HG03135 (cell line): ENCODE results near the gene CGB1.
"Not testable (repeated sequence)": the region's sequence is repeated elsewhere in the genome, so short reads cannot be mapped to it uniquely, and the experiment has no call there.

Source experiments
- ATAC-seq: cut with Tn5 transposase; IDR thresholded peaks from one replicate; pipeline ENCODE4 v1.9.1; 2021; ENCODE audit warnings: mild to moderate bottlenecking, moderate library complexity; ENCODE audit not compliant: unreplicated experiment

CGB1 gene

DNA sequence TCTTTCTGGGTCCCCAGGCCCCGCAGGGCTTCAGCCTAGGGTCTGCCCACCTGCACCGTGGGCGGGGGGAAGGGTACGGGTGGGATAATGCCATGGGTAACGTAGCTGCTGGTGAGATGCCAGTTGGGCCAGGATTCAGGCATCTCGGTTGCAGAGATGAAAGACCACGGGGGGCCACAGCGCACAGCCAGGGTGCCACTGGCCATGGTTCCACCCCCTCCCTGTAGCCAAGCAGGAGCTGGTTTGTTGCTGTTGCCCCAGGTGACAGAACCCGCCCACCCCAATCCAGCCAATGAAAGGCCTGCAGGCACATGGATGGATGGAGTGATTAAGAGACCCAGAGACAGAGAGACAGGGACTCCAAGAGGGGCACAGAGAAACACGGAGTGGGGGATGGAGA is 21.9 kb upstream of the CGB1 start:
- no peak for ATAC-seq

DNA sequence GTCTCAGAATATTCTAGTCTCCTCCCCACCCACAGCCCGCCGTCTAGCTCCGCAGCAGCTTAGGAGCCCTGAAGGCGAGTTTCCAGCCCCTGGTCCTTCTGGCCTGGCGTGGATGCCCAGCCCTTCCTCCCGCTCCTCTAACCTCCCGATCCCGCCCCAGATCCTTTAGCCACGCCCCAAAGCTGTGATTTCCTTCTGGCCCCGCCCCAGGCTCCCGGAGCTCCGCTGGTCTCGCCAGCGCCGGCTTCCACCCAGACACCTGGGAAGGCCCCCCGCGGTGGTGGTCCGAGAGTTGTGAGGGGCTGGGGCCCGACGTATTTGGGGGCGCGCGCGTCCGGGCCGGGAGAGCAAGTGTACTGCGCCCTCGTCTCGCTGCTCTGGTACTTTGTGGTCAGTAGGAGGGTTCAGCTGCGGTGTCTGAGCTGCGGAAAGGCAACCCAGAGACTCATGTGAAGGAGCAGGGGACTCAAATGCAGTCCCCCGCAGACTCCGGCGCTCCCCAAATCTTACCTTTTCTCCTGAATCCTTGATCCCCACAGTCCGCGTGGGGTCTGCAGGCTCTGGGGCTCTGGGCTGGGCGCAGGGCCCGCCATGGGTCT is 21.0 kb upstream of the CGB1 start, which contains the start of gene CGB7:
TSS of gene CGB7 (minus strand) at position 114 of the 599 bp plus-strand sequence. CDS start 2,374 bp downstream, outside the sequence.
- ATAC-seq: no peak

DNA sequence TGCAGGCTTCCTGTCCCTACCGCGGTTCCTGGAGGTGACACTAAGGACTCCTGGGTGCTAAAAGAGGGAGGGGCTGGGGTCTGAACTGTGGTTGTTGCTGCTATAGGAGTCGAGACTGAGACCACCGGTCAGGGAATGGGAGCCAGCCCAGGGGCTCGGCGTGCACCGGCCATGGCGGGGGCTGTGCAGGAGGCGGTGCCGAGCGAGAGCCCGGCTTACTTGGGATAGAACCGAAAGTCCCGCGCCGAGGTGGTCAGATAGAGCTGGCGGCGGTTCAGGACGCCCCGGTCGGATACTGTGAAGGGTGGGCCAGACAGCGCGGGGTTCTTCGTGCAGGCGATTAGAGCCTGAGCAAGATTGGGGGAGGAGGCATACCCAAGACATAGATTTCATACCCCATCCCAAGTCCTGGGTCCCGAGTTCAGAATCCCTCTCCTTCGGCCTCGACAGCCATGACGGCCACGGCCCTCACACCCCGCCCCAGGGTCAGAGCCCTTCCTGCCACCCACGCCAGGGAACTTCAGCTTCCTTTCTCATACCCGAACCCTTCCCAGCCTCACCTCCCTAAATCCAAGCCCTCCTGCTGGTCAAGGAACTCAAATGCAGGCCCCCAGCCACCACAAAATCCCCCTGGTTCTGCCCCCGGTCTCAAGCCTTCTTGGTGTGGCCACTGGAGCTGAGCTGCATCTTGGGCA is 20.4 kb upstream of the CGB1 start:
- not testable (repeated sequence) for ATAC-seq

DNA sequence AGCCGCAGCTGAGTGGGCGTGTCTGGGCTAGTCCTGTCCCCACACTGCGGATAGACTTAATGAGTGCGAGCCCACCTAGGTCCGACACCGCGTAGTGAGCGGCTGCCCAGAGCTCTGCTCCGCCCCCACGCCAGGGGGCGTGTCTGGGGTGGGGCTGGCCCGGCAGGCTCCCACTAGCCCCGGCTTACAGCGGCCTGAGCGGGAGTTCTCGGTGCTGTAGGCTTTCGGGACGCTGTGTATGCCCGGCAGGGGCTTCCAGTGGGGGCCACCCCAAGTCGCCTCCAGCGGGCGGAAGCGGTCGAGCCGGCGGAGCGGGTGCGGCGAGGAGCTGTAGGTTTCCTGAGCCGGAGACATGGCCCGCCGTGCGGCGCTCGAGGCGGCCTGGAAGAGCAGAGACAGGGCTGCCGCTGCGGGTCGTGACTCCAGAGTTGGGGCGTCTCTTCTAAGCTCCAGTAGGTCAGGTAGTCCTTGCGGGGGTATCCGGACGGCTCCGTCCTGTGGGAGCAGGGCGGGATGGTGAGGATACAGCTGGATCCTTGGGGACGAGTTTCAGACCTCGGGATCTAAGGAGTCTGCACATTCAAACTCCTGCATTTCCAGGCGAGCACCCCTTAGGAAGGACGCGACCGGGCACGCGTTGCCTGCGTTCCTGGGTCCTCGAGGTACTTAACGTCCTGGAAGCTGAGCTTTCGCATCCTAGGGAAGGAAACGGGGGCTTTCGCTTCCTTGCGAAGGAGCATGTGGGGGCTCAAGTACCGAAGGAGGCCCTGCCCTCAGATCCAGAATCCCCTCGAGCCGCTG is 19.6 kb upstream of the CGB1 start:
- no peak for ATAC-seq

DNA sequence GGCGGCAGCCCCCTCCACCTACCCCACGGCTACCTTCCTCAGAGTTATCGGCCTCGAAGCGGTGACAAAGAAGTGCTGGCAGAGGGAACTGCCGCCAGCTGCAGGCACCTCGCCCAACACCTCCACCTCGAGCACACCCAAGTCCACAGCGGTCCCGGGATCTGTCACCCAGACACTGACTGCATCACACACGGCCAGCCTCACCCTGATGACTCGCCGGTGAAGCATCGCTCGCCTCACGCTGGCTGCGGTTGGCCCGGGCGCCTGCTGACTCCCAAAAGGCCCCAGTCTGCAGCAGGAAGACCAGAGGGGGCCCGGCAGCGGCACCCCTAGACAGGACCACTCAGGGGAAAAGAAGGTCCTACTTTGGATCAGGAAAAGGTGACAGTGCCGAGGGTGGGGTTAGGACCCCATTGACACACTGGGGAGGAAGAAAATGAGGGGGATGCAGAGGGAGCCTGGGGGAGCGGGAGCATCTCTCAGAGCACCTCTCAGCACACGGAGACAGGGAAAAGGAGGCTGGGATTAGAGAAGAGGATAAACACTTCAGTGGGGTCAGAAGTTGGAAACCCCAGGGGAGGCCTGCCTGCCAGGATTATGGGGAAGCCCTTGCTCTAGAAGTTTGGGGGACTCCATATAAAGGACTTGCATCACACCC is 13.8 kb upstream of the CGB1 start:
- ATAC-seq: not testable (repeated sequence)

DNA sequence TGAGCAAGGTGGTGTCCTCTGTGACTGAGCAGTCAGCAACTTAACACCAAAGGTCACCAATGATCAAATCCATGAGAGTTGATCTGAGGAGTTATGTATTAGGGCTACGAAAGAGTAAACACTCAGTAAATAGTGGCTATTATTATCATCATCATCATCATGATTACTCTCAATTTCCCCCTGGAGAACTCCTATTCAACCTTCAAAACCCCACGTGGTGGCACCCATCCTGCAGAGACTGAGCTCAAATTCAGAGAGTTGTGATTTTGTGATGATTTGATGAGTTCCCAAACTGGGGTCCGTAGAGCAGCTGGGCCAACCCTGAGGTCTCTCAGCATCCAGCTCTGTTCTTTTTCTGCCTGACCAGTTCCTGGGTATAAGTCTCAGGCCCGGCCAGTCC is 13.1 kb upstream of the CGB1 start:
- ATAC-seq: not testable (repeated sequence)

DNA sequence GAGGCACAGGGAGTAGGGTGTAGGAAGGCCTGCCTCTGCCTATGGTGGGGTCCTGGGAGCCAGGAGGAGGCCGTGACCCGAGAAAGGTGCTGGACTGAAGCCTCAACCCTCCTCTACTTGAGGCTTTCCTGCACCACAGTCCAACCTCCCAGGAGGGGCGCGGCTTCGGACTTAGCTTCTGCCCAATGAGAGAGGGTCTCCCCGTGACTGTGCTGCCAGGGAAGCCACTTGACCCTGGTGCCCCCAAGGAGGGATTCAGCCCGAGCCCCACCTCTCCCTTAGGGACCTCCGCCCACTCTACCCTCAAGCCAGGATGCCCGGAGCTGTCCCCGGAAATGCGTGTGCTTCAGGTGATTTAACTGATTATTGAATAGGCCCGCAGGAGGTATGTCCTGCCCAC is 12.3 kb upstream of the CGB1 start, which contains the start of gene CGB8:
TSS of gene CGB8 (minus strand) at position 101 of the 400 bp plus-strand sequence. CDS start 372 bp downstream, outside the sequence.
- not testable (repeated sequence) for ATAC-seq

DNA sequence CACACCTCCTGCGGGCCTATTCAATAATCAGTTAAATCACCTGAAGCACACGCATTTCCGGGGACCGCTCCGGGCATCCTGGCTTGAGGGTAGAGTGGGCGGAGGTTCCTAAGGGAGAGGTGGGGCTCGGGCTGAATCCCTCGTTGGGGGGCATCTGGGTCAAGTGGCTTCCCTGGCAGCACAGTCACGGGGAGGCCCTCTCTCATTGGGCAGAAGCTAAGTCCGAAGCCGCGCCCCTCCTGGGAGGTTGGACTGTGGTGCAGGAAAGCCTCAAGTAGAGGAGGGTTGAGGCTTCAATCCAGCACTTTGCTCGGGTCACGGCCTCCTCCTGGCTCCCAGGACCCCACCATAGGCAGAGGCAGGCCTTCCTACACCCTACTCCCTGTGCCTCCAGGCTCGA is 6.9 kb upstream of the CGB1 start, which contains the start of gene CGB5:
TSS of gene CGB5 (plus strand) at position 301 of the 400 bp plus-strand sequence. CDS start 362 bp downstream, outside the sequence.
- not testable (repeated sequence) for ATAC-seq

DNA sequence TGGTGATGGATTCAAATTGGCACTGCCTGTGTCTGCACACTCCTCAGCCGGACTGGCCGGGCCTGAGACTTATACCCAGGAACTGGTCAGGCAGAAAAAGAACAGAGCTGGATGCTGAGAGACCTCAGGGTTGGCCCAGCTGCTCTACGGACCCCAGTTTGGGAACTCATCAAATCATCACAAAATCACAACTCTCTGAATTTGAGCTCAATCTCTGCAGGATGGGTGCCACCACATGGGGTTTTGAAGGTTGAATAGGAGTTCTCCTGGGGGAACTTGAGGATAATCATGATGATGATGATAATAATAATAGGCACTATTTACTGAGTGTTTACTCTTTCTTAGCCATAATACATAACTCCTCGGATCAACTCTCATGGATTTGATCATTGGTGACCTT is 6.0 kb upstream of the CGB1 start:
- ATAC-seq: not testable (repeated sequence)

DNA sequence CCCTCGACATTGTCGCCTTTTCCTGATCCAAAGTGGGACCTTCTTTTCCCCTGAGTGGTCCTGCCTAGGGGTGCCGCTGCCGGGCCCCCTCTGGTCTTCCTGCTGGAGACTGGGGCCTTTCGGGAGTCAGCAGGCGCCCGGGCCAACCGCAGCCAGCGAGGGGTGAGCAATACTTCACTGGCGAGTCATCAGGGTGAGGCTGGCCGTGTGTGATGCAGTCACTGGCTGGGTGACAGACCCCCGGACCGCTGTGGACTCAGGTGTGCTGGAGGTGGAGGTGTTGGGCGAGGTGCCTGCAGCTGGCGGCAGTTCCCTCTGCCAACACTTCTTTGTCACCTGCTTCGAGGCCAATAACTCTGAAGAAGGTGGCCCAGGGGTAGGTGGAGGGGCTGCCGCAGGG is 5.5 kb upstream of the CGB1 start:
- no peak for ATAC-seq

DNA sequence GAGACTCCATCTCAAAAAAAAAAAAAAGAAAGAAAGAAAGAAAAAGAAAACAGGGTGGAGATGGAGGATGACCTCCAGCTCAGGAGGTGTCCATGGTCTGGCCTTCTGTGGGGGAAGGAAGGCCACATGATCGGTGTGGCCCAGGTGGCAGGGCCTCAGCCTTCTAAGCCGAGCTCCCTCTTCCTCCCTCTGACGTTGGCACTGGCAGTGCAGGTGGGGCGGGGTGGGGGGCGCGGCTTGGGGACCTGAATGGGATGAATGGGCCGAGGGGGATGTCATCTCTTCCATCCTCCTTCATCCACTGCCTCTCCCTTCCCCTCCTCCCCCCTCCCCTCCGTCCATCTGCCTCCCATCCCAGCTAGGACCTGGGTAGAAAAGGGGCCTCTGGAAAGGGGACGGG is 3.0 kb upstream of the CGB1 start:
- not testable (repeated sequence) for ATAC-seq

DNA sequence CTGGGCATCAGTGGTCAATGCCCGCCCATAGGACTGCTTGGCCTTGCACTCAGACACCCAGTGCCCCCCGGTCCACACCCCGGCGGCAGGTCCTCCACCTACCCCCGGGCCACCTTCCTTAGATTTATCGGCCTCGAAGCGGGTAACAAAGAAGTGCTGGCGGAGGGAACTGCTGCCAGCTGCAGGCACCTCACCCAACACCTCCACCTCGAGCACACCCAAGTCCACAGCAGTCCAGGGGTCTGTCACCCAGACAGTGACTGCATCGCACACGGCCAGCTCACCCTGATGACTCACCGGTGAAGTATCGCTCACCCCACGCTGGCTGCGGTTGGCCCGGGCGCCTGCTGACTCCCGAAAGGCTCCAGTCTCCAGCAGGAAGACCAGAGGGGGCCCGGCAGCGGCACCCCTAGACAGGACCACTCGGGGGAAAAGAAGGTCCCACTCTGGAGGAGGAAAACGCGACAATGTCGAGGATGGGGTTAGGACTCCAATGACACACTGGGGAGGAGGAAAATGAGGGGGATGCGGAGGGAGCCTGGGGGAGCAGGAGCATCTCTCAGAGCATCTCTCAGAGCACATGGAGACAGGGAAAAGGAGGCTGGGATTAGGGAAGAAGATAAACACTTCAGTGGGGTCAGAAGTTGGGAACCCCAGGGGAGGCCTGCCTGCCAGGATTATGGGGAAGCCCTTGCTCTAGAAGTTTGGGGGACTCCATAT is 2.0 kb upstream of the CGB1 start:
- ATAC-seq: not testable (repeated sequence)

DNA sequence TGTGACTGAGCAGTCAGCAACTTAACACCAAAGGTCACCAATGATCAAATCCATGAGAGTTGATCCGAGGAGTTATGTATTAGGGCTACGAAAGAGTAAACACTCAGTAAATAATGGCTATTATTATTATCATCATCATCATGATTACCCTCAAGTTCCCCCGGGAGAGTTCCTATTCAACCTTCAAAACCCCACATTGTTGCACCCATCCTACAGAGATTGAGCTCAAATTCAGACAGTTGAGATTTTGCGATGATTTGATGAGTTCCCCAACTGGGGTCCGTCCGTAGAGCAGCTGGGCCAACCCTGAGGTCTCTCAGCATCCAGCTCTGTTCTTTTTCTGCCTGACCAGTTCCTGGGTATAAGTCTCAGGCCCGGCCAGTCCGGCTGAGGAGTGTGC is 1.4 kb upstream of the CGB1 start:
- not testable (repeated sequence) for ATAC-seq

DNA sequence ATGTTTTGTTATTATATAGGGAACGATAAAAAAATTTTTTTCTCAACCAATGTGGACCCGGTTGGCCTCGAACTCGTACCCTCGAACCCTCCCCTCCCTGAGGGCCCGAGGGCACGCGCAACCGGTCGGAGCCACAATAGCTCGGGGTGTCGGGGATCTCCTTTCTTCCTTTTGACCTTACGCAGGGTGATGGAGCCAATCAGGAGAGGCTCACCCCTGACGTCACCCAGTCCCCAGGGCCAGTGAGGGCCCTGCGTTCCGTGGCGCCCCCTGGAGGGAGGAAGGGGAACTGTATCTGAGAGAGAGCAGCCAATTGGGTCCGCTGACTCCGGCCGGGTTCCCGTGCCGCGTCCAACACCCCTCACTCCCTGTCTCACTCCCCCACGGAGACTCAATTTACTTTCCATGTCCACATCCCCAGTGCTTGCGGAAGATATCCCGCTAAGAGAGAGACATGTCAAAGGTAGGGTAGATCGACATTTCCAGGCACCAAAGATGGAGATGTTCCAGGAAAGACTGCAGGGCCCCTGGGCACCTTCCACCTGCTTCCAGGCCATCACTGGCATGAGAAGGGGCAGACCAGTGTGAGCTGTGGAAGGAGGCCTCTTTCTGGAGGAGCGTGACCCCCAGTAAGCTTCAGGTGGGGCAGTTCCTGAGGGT is 4.9 kb downstream of the CGB1 start, which contains the start of gene CGB2:
TSS of gene CGB2 (plus strand) at position 249 of the 660 bp plus-strand sequence. CDS start at position 455, 206 bp downstream.
- ATAC-seq: not testable (repeated sequence)

DNA sequence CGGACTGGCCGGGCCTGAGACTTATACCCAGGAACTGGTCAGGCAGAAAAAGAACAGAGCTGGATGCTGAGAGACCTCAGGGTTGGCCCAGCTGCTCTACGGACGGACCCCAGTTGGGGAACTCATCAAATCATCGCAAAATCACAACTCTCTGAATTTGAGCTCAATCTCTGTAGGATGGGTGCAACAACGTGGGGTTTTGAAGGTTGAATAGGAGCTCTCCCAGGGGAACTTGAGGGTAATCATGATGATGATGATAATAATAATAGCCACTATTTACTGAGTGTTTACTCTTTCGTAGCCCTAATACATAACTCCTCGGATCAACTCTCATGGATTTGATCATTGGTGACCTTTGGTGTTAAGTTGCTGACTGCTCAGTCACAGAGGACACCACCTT is 6.4 kb downstream of the CGB1 start:
- ATAC-seq: not testable (repeated sequence)

DNA sequence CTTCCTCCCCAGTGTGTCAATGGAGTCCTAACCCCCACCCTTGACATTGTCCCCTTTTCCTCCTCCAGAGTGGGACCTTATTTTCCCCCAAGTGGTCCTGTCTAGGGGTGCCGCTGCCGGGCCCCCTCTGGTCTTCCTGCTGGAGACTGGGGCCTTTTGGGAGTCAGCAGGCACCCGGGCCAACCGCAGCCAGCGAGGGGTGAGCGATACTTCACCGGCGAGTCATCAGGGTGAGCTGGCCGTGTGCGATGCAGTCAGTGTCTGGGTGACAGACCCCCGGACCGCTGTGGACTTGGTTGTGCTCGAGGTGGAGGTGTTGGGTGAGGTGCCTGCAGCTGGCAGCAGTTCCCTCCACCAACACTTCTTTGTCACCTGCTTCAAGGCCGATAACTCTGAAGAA is 6.9 kb downstream of the CGB1 start:
- not testable (repeated sequence) for ATAC-seq

DNA sequence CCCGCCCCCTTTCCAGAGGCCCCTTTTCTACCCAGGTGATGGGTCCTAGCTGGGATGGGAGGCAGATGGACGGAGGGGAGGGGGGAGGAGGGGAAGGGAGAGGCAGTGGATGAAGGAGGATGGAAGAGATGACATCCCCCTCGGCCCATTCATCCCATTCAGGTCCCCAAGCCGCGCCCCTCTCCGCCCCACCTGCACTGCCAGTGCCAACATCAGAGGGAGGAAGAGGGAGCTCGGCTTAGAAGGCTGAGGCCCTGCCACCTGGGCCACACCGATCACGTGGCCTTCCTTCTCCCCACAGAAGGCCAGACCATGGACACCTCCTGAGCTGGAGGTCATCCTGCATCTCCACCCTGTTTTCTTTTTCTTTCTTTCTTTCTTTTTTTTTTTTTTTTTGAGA is 8.0 kb downstream of the CGB1 start:
- not testable (repeated sequence) for ATAC-seq

DNA sequence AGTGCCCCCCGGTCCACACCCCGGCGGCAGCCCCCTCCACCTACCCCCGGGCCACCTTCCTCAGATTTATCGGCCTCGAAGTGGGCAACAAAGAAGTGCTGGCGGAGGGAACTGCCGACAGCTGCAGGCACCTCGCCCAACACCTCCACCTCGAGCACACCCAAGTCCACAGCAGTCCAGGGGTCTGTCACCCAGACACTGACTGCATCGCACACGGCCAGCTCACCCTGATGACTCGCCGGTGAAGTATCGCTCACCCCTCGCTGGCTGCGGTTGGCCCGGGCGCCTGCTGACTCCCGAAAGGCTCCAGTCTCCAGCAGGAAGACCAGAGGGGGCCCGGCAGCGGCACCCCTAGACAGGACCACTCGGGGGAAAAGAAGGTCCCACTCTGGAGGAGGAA is 11.1 kb downstream of the CGB1 start:
- not testable (repeated sequence) for ATAC-seq

DNA sequence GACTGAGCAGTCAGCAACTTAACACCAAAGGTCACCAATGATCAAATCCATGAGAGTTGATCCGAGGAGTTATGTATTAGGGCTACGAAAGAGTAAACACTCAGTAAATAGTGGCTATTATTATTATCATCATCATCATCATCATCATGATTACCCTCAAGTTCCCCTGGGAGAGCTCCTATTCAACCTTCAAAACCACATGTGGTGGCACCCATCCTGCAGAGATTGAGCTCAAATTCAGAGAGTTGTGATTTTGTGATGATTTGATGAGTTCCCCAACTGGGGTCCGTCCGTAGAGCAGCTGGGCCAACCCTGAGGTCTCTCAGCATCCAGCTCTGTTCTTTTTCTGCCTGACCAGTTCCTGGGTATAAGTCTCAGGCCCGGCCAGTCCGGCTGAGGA is 11.6 kb downstream of the CGB1 start:
- not testable (repeated sequence) for ATAC-seq
